Right forelimb (tissue), 1 donor: ENCODE data around the gene PXYLP1.
"Not testable (repeated sequence)": the region's sequence is repeated elsewhere in the genome, so short reads cannot be mapped to it uniquely, and the experiment has no call there.

ENCODE experiments used
- DNase-seq: peaks from one replicate; pipeline ENCODE4 v3.0.0-alpha.2; 2018

PXYLP1 gene

DNA sequence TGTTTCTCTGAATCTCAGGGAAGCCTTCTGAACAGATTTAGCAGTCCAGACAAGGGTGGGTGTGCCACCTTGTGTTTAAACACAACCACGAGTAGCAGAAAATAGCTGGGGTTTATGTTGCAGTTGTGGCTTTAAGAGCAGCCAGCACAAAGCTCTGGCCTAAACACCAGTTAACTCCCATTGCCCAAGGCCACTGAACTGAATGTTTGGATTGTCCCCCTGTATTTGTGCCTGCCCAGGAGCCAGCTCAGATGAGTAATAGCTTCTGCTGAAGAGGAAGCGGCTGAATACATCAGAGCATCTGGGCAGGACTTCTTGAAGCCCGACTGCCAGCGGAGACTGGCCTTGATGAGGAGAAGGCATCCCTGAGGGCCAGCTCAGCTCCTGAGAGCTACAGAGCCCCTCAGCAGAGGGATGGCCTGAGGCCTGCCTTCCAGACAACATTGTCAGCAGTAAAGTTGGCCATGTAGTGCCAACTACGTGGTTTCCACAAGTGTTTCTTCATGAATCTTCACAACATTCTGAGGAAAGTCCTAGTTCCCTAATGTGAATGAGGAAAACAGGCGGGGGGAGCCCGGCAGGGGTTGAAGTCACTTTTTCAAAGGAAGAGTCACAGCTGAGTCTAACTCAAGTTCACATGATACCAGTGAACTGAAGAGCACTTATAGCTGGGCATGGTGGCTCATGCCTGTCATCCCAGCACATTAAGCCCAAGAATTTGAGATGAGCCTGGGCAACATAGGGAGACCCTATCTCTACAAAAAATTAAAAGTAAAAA is 70.9 kb downstream of the PXYLP1 start:
- no peak for DNase-seq

DNA sequence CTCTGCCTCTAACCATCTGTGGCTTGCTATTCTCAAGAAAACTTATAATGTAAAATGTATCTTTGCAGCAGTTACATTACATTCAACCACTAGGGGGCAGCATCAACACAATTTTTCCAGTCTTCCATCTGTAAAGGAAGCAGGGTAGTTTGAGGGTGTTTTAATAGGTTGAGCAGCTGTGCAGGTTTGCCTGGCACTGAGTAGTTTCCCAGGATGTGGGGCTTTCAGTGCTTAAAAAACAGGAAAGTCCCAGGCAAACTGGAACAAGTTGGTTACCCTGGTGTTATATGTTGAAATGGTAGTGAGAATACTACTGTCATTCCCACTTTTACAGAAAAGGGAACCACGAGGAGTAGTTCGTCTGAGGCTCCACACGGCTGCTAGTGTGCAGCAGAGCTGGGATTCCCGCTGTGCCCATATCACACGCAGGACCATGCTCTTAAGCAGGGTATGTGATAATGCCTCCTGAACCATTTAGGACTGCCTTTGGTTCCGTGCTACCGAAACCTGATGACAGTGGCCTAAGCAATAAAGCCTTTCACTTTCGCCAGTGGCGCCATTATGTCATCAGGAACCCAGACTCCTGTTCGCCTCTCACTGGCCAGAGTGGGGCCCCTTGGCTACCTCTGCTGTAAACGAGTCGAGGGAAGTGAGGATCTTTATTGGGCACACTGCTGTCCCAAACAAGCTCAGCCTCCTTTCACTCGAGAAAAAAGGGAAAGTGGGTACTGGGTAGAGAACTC is 72.0 kb downstream of the PXYLP1 start:
- peak; percentile 72 for DNase-seq

DNA sequence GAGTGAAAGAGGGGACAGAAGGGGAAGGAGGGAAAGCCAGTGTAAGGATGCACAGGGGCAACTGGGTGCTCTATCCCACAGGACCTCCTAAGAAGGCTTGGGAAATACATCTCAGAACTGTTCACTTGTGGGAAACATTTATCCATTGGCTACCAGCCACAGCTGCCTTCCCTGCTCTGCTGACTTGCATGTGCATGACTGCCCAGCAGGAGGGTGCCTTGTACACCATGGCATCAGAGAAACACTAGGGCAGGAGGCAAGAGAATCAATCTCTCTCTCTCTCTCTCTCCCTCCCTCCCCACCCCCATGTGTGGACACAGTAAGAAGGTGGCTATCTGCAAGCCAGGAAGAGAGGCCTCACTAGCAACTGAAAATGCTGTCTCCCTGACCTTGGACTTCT is 73.8 kb downstream of the PXYLP1 start:
- DNase-seq: no peak

DNA sequence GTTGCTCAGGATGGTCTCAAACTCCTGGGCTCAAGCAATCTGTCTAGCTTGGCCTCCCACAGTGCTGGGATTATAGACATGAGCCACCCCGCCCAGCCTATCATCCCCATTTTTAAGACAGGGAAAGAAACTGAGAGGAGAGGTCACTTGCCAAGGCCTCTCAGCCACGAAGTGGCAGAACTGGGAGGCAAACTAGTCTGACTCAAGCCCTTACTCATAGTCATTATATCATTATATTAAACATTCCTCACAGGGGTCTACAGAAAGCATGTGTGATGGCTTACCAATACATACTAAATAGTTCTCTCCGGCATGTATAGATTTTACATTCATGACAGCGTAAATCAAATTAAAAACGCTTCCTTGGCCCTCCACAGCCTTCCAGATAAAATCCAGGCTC is 74.7 kb downstream of the PXYLP1 start:
- DNase-seq: no peak

DNA sequence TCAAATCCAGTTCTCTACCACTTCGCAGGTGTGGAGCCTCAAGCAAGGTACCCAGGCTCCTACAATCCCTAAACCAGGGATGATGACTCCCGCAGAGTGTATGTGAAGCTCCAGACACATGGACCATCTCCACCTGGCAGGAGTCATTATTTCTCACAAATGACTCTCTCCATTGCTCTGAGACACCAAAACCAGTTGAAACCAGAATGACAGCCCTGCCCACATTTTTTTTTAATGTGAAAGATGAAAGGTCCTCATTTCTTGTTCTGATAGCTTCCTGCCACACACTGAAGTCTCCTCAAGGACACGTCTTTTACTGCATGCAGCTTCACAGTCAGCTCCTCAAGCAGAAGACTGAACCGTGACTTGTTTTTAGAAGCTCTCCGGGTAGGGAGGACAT is 75.3 kb downstream of the PXYLP1 start:
- no peak for DNase-seq

DNA sequence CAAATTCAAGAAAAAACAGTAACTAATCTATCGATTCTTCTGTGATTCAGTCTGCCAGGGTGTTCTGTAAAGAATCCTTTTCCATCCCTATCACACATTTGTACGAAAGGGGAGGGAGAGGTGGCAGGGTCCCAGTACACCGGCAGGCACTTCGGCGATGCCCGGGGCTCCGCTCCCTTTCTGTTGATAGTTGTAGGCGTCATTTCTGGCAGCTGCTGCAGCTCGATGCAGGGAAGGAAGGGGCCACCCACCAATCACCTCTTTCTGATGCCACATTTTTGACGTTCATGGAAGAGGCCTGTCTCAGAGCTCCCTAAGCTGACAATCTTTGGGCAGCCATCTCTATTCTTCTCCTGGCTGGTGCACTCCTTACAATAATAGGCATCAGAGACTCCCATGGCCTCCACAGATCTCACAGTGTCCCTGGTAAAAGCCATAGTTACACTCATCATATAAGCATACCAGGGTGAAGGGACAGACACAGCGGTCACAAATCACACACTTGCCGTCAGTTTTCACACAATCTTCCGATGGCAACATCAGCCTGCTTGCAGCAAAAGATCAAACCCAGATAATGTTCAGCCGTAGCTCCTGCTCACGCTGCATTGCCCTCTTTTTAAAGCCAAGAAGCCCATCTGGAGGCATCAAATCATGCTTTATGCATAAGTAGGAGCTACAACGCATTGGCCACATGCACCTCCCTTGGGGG is 75.9 kb downstream of the PXYLP1 start:
- DNase-seq: no peak

DNA sequence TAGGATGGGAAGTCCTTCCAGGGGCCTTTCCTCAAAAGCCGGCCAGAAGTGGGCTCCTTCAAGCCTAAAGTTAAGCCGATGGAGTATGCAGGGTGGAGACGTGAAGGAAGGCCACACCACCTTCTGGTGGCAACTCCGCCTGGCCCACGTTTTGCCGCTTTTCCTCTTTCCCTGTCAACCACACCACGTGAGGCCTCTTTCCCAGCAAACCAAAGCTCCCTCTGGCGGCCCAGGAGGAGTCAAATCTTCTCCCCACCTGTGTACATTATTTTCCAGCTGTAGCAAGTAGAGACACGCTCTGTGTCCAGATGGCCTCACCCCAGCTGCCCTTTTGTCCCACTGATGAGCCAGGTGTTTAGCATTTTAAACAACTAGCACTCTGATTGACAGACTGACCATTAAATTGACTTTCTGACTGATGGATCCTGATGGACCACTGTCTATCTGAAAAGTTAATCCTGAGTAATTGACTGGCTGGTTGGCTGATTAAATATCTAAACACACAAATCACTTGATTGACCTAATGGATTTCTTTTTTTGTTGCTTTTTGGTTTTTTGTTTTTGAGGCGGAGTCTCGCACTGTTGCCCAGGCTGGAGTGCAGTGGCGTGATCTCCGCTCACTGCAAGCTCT is 77.1 kb downstream of the PXYLP1 start:
- DNase-seq: no peak

DNA sequence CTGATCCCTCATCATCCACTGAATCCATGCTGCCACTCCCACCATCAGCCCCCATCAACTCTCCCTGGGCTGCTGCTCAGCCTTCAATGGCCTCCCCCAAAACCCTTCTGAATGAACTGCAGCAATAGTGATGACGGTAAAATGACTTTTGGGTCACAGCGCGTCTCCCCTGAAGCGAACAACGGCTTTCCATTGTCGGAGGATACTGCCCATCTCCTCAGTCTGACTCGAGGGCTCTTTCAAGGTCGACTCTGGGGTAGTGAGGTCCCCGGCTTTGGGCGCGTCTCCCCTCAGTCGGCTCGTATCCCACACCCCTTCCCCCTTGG is 79.5 kb downstream of the PXYLP1 start:
- no peak for DNase-seq

DNA sequence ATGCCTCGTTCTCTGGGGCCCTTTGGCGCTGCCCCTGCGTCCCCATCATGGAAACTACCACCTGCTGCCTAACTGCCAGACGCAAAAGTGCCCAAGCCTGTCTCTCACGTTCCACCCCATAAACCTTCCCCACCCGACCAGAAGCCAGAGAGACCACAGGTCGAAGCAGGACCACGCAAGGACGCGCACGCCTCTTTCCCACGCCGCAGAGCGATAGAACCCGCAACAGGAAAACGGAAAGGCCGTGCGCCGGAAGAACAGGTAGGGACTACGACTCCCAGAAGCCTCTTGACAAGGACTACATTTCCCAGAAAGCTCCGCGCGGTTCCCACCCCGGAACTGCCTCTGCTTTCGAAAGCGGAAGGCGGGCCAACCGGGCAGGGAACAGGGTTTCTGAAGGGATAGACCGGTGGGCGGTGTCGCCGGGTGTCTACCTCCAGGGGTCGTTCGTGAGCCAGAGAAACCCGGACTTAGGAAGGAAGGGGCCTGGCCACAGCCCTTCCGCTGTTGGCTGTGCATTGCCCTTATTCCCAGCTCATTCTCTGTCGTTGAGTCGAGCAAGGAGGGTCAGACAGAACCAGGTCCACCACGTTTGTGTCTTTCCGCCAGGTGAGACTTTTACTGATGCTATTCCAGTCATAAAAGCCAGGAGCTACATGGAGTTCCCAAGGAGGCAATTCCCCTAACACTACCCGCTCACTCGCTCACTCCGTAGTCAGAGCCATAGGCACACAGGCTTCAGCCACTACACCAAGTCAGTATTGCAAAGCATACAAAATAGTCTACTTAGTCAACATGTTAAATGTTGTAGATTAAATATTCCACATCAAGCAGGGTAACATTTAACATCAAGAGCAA is 80.1 kb downstream of the PXYLP1 start:
- peak; percentile 99 for DNase-seq

DNA sequence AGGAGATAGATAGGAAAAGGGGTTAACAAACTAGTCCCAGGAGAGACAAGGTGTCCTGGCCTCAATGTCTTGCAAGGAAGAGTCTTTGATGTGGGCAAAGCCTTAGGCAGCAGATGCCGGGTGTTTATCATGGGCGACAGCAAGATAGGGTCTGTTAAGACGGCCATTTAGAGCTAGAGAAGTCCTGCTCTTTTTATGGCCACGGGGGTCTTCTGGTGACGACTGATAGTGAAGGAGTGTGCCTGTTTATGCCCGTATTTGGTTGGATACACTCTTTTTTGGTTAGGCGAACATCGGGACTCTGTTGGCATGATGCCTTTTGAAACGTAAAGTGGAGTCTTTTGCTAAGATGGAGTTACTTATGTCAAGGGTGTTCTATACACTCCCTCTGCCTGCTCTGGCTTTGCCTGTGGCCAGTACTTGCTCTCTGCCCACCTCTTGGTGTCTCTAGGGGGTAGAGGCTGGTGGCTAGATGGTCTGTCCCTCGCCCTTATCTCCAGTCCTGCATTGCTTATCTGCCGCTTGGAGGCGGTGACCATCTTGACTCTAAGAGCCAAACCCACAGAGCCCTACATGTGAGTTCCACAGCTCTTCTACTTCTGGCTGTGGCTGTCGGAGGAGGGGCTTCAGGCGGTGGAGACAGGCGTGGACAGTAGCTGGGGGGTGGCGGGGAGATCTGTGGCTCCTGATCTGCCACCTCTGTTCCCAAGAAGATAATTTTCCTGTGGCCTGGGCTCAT is 80.9 kb downstream of the PXYLP1 start:
- DNase-seq: no peak

DNA sequence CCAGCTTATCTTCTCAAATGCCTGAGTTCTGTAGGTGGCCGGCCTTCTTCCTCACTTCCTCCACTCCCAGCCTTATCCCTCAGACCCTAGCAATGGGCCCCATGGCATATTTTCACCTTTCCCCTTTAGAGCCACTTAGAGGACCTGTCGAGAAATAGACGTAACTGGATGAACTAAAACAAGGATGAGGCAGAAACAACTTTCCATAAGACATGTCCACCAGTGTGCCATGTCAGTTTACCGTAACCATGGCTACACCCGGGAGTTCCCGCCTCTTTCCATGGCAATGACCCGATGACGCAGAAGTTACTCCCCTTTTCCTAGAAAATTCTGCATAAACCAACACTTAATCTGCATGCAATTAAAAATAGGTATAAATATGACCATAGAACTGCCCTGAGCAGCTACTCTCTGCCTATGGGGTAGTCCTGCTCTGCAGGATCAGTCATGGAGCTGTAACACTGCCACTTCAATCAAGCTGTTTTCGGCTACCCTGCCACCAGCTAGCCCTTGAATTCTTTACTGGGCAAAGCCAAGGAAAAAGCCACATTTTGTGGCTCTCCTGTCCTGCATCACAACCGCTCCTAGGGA is 81.6 kb downstream of the PXYLP1 start:
- no peak for DNase-seq

DNA sequence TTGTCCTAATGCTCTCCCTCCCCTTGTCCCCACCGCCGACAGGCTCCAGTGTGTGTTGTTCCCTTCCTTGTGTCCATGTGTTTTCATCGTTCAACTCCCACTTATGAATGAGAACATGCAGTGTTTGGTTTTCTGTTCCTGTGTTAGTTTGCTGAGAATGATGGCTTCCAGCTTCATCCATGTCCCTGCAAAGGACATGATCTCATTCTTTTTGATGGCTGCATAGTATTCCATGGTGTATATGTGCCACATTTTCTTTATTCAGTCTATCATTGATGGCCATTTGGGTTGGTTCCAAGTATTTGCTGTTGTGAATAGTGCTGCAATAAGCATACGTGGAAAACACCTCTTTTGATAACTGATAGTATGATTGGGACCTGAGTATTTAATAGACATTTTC is 82.8 kb downstream of the PXYLP1 start:
- DNase-seq: not testable (repeated sequence)

DNA sequence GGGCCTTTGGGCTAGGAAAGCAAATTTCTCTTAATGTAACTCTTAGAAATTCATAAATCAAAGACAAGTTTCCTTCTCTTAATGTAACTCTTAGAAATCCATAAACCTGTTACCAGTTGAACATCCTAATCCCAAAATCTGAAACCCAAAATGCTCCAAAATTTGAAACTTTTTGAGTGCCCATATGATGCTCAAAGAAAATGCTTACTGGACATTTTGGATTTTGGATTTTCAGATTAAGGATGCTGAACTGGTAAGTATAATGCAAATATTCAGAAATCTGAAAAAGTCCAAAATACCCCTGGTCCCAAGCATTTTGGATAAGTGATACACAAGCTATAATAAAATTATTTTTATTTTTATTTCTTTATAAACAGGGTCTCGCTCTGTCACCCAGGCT is 85.2 kb downstream of the PXYLP1 start:
- no peak for DNase-seq

DNA sequence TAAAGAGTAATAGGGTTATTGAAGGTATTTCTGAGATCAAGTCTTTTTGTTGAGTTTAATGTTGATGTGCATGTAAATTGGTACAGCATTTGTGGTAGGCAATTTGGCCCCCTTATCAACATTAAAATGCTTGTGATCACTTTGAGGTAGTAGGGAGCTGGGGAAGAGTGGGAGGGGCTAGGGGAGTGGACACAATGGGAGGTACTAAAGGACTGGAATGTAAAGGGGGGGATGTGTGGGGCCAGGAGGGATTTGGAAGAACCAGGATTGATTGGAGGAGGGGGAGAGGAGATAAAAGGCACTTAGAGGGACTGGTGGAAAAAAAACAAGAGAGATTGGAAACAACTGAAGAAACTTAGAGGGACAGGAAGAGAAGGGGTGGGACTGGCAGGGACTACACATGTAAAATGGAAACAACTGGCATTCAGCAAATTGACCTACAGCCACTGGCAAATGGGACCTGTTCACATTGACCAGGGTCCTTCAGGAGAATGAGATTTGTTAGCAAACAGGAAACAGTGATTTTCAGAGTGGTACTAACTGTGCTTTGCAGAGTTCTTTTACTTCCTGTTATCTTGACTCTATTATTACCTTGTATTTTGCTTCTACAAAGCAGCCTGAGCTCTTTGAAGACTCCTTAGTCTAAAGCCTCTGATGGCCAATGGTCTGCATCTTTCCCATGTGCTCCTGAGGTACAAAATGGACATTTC is 88.9 kb downstream of the PXYLP1 start:
- no peak for DNase-seq

DNA sequence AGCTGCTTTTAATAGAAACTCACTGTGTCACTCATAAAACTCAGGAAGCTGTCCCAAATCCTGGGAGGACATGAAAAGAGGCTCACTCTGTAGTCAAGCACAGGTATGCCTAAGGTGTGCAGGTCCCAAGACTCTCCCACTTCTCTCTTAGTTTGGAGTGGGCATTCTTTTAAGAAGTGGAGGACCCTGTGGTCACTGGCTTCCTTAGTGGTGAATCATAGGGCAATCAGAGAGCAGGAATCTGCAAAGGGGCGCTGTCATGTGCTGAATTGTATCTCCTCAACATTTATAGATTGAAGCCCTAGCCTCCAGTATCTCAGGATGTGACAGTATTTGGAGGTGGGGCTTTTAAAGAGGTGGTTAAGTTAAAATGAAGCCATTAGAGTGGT is 89.5 kb downstream of the PXYLP1 start:
- no peak for DNase-seq

DNA sequence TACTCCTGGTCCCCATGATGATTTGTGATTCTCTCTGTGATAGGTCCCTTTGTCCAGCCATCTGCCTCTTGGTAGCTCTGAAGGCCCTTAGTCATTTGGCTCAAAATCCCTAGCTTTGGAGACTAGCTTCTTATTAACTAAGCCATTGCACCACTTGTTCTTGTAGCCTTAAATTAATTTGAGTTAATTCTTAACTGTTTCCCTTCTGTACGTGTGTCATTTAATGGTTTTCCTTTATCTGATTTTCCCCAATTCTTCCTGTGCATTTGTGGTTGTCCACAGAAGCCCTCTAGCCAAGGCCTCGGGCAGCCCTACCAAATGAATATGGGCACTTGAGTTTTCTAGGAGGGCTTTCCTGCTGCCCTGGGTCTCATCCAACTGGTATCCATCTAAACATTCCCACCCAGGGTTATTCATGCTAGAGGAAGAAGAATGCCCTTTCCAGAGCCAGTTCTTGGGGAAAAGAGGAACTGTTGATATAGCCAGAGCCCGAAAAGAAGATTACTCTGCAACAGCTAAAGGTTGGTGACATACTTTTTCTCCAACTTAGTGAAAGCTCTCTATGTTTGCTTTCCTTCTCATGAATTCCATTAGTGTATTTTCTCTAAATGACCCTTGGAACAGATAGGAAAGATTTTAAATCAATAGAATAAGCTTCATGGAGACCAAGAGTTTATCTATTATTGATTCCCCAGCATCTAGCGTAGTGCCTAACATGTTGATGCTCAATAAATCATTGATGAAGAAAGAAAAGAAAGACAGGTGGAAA is 92.5 kb downstream of the PXYLP1 start:
- no peak for DNase-seq

DNA sequence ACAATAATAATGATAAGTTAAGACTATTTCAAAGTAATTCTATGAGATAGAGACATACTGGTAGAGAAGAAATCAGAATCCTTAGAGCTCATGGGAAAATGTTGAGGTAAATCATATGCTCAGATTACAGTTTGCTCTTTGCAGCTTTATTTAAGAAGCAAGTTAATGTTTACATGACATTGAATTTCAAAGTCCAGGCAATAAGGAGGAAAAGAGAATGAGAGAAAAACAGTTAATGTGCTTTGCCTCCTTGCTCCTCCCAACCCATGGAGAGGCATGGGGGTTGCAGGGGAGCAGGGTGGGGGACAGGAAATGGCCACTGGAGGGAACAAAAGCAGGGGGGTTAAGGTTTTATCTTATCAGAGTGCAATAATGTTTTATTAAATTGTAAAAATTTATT is 94.5 kb downstream of the PXYLP1 start:
- no peak for DNase-seq

DNA sequence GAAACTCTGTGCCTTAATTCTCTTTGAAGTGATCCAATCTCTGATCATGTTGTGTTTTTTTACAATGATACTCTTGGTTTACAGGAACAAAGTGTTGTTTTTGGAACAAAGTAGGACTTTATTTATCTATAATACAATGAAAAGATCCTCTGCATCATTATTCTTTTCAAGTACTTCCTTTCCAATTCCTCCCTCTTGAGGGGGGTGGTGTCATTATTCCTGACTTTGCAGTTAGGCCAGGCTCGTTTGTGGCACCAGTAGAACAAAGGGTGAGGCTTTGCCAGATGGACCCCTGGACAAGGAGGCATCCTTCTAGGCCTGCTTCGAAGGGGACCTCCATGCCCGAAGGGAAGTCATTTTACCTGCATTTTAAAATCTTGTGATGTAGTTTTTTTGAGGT is 95.0 kb downstream of the PXYLP1 start:
- no peak for DNase-seq

DNA sequence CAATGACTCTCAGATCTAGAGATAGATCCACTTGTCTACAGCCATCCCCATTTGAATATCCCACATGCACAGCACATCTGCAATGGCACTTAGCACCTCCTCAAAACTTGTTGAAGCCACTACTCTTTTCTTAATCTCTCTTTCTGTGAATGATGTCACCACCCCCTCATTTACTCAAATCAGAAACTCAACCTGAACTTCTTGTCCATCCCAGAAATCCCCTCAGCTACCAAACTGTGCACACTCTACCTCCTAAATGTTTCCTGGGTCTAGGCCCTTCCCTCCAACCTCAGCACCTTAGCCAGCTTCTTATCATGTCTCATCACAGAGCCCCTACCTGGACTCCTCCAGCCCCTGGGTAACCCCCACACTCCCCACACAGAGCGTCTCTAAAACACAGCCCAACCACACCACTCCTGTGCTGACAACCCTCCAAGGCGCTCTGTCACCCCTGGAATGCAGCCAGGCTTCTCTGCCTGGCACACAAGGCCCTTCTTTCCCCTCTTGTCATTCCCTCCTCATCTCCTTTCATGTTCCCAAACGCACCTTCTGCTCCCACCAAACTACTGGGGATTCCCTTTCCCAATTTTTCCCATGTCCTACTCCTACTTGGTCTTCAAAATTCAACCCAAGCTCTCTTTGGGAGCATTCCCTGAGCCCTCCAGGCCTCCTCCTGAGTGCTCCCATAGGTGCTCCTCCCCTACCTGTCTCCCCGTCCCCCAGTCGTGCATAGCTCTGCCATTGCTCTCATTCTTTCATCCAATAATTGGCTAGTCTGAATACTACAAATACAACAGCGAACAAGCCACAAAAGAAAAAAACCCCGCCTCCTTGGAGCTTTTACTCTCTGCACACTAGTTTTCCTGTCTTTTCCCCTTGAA is 96.9 kb downstream of the PXYLP1 start:
- DNase-seq: no peak
